H1 (cell line): ENCODE measurements around the gene GNAQ. TPM values are rescaled to one million over a fixed set of nuclear protein-coding genes. Genes with fewer than 3 reads are reported as not detected.

Experiments
- ATF3 ChIP-seq: IDR thresholded peaks from 2 replicates; pipeline ENCODE4 v1.6.1; 2011; ENCODE audit warnings: low read depth, mild to moderate bottlenecking, low read length; ENCODE audit not compliant: insufficient read depth
- BRCA1 ChIP-seq: IDR thresholded peaks from 2 replicates; pipeline ENCODE4 v1.6.1; 2012; ENCODE audit warnings: low read depth, low read length, improper control_type of control experiment
- NRF1 ChIP-seq: IDR thresholded peaks from 2 replicates; pipeline ENCODE4 v1.6.1; 2011; ENCODE audit warnings: mild to moderate bottlenecking, low read depth, low read length, improper control_type of control experiment
- polyA plus RNA-seq, 7 experiments: library from polyadenylated mRNA; depleted of rRNA in 3 of 7; stranded (reverse) in 5 of 7; unstranded in 2 of 7; fragments of >200 nt in 5 of 7; fragments of 200-250 nt in 2 of 7; gene quantifications; 1 replicate in 5 of 7; 2 replicates in 1 of 7; 4 replicates in 1 of 7; pipeline versions ENCODE4 v1.2.1 to v1.2.3, GENCODE V29; 2011 to 2013; ENCODE audit warnings: missing spikeins in 2 of 7, mixed read lengths in 2 of 7
- total RNA-seq: library from RNA; stranded (reverse); fragmentation: NEBNext Ultra II Directional; extraction: Animal tissue kit (Norgen Biotek cat#: 25700); gene quantifications from 2 replicates; pipeline ENCODE4 v1.2.1, GENCODE V29; 2021

GNAQ gene
- total and polyA plus RNA-seq, 2 of the 8 experiments (the other 6 are each of a cell fraction or from before 2014, with no cell fraction given): 22.8 to 63.8 TPM

- TF ChIP-seq BRCA1: no peak
- TF ChIP-seq NRF1: no peak
- no peak for TF ChIP-seq ATF3
- TF ChIP-seq, all 59 proteins: peak for 0
Measured at GRCh38 chr9:77997611-77998284, 33.9 kb downstream of the GNAQ start (continued).
